Peyer's patch (tissue), 4 donors: ENCODE data around the gene PIGZ.

Experiments used
- CTCF ChIP-seq, 6 experiments: fragments of 450-650 bp in 4 of 6; fragments of 200-600 bp in 2 of 6; sonication (generic) in 1 of 6; IDR thresholded peaks; one replicate each; pipeline ENCODE4 v1.5.1; 2017 to 2019; ENCODE audit warnings: antibody characterized with exemption in 6 of 6, mild to moderate bottlenecking in 3 of 6, moderate library complexity in 1 of 6
- POLR2A ChIP-seq, 2 donors: fragments of 450-650 bp; IDR thresholded peaks; one replicate each; pipeline ENCODE4 v1.5.1; 2017; ENCODE audit warnings: antibody characterized with exemption in 2 of 2, mild to moderate bottlenecking in 2 of 2, moderate library complexity in 2 of 2

- TF ChIP-seq CTCF (IDR thresholded peaks at IDR 0.05) (no peak), POLR2A (IDR thresholded peaks at IDR 0.05) (no peak)
Measured at GRCh38 chr3:196931157-196931556, 37.5 kb downstream of the PIGZ start.
